GM12874 (cell line): ENCODE results near the gene UBE3D.

Experiments
- CTCF ChIP-seq: IDR thresholded peaks from 2 replicates; pipeline ENCODE4 v1.5.1; 2011; ENCODE audit warnings: low read depth, mild to moderate bottlenecking, control low read depth, low read length, moderate library complexity; ENCODE audit not compliant: insufficient read depth

The UBE3D gene

GRCh38 chr6:82909551-82909950 is 156.1 kb downstream of the UBE3D start:
- TF ChIP-seq CTCF = no peak

DNA sequence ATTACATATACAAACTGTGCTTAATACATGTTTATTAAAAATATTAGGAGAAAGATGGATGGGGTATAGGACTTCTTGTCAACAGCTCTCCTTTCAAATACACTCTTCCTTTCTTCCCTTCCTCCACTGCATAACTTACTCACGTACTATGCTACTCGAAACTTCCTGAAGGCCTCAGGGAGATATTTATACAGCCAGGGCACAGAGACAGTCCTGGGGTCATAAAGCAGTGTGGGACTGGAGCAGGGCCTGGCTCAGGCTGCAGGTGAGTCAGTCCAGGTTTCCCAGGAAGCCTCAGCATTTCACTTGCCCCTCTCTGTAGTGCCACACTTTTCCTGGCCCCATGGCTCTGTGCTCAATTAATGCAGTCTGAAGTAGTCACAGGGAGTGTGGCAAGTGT is 157.0 kb downstream of the UBE3D start:
- TF ChIP-seq CTCF = no peak

GRCh38 chr6:82906951-82907350 is 158.7 kb downstream of the UBE3D start:
- no peak for TF ChIP-seq CTCF

DNA sequence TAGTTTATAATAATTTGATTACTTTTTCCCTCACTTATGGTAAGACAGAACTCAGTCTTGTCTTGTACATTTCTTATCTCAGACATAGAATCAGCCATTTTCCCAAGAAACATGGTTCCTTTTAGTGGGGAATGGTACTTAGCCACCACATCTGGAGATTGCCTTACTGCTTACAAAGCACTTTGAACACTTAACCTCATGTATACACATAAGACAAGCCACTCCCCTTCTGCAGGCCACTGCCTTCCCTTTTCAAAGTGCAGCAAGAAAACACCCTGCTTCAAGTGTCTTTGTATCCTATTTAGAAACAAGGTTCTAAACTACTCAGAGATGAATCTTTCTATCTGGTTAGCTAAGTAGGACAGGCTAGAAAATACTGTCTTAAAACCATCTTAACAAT is 159.2 kb downstream of the UBE3D start:
- no peak for TF ChIP-seq CTCF

- no peak for TF ChIP-seq CTCF
Observed at GRCh38 chr6:82904860-82905259, 160.8 kb downstream of the UBE3D start.

GRCh38 chr6:82904257-82904656 is 161.4 kb downstream of the UBE3D start:
- TF ChIP-seq CTCF = no peak

GRCh38 chr6:82902290-82902689 is 163.4 kb downstream of the UBE3D start:
- TF ChIP-seq CTCF = no peak
